ENCODE data around the gene PLD5.
"Not testable (repeated sequence)": the region's sequence is repeated elsewhere in the genome, so short reads cannot be mapped to it uniquely, and the experiment has no call there.

PLD5 gene

GRCh38 chr1:242282758-242283485 is 241.6 kb downstream of the PLD5 start:
- not testable (repeated sequence) for DNase-seq (ENCODE audit: low read depth); H3K4me3 ChIP-seq (ENCODE audit: control insufficient read depth, low read depth, low read length)

- H3K4me3 ChIP-seq (ENCODE audit: control insufficient read depth, low read depth, low read length); DNase-seq (ENCODE audit: low read depth): not testable (repeated sequence)
These were observed 246.1 kb downstream of the PLD5 start for GRCh38 chr1:242278406-242278805.

GRCh38 chr1:242276769-242277168 is 247.7 kb downstream of the PLD5 start:
- not testable (repeated sequence) for DNase-seq (ENCODE audit: low read depth); H3K4me3 ChIP-seq (ENCODE audit: control insufficient read depth, low read depth, low read length)

- DNase-seq (ENCODE audit: low read depth); H3K4me3 ChIP-seq (ENCODE audit: control insufficient read depth, low read depth, low read length): not testable (repeated sequence)
These were observed 257.5 kb downstream of the PLD5 start for GRCh38 chr1:242267004-242267403.

GRCh38 chr1:242264419-242264818 is 260.1 kb downstream of the PLD5 start:
- DNase-seq (ENCODE audit: low read depth); H3K4me3 ChIP-seq (ENCODE audit: control insufficient read depth, low read depth, low read length): not testable (repeated sequence)

- no peak for TF ChIP-seq CTCF (conservative IDR thresholded peaks at IDR 0.05; ENCODE audit: control insufficient read depth, insufficient read depth, low read depth, low read length)
- no peak overlapping the region for H3K4me3 ChIP-seq (ENCODE audit: control insufficient read depth, low read depth, low read length)
- DNase-seq (ENCODE audit: low read depth): no peak
These were observed 279.2 kb downstream of the PLD5 start for GRCh38 chr1:242245255-242245654.

- no peak for TF ChIP-seq CTCF (conservative IDR thresholded peaks at IDR 0.05; ENCODE audit: control insufficient read depth, insufficient read depth, low read depth, low read length)
- no peak for DNase-seq (ENCODE audit: low read depth)
- no peak overlapping the region for H3K4me3 ChIP-seq (ENCODE audit: control insufficient read depth, low read depth, low read length)
These were observed 281.0 kb downstream of the PLD5 start for GRCh38 chr1:242243472-242243871.

GRCh38 chr1:242242983-242243382 is 281.5 kb downstream of the PLD5 start:
- TF ChIP-seq CTCF (conservative IDR thresholded peaks at IDR 0.05; ENCODE audit: control insufficient read depth, insufficient read depth, low read depth, low read length): no peak
- no peak overlapping the region for H3K4me3 ChIP-seq (ENCODE audit: control insufficient read depth, low read depth, low read length)
- DNase-seq (ENCODE audit: low read depth): no peak

- no peak for DNase-seq (ENCODE audit: low read depth)
- TF ChIP-seq CTCF (conservative IDR thresholded peaks at IDR 0.05; ENCODE audit: control insufficient read depth, insufficient read depth, low read depth, low read length): no peak
- H3K4me3 ChIP-seq (ENCODE audit: control insufficient read depth, low read depth, low read length): no peak overlapping the region
These were observed 282.6 kb downstream of the PLD5 start for GRCh38 chr1:242241936-242242335.

All from fibroblast of mammary gland (primary cell).